HG02798 (cell line): ENCODE results near the gene SEMA4A.
A peak's percentile ranks its signal among the peaks of the same experiment; 100 is the strongest.
"Not testable (repeated sequence)": the region's sequence is repeated elsewhere in the genome, so short reads cannot be mapped to it uniquely, and the experiment has no call there.

Source experiments
- ATAC-seq: cut with Tn5 transposase; IDR thresholded peaks from one replicate; pipeline ENCODE4 v1.9.1; 2021; ENCODE audit warnings: mild to moderate bottlenecking; ENCODE audit not compliant: unreplicated experiment, poor library complexity

Gene SEMA4A

DNA sequence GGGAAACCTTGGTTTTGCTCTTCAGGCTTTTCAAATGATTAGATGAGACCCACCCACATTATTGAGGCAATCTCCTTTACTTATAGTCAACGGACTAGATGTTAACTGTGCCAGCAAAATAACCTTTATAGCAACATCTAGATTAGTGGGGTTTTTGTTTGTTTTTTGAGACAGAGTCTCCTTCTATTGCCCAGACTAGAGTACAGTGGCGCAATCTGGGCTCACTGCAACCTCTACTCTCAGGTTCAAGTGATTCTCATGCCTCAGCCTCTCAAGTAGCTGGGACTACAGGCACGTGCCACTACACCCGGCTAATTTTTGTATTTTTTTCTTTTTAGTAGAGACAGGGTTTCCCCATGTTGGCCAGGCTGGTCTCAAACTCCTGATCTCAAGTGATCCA lies 36.9 kb downstream of the SEMA4A start:
- not testable (repeated sequence) for ATAC-seq

DNA sequence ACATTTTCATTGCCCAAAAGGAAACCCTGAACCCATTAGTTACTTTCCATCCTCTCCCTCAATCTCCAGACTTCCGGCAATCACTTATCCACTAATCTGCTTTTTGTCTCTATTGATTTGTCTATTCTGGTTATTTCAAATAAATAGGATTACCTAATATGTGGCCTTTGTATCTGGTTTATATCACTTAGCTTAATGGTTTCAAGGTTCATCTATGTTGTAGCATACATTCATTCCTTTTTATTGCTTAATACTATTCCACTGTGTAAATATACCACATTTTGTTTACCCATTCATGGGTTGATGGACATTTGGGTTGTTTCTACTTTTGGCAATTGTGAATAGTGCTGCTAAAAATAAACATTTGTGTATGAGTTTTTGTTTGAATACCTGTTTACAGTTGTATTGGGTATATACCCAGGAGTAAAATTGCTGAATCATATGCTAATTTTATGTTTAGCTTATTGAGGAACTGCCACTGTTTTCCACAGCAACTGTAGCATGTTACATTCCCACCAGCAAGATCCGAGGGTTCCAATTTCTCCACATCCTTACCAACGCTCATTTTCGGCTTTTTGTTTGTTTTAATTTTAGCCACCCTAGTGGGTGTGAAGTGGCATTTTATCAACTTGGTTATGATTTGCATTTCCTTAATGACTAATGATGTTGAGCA lies 38.0 kb downstream of the SEMA4A start:
- ATAC-seq = no peak

DNA sequence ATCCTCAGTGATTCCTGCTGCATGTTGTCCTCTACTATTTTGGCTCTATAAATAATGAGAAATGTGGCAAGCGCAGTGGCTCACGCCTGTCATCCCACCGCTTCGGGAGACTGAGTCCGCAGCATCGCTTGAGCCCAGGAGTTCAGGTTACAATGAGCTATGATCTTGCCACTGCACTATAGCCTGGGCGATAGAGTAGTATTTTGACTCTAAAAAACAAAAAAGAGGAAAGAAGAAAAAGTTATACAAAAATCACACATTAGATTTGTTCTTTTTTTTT lies 39.8 kb downstream of the SEMA4A start:
- ATAC-seq = no peak

DNA sequence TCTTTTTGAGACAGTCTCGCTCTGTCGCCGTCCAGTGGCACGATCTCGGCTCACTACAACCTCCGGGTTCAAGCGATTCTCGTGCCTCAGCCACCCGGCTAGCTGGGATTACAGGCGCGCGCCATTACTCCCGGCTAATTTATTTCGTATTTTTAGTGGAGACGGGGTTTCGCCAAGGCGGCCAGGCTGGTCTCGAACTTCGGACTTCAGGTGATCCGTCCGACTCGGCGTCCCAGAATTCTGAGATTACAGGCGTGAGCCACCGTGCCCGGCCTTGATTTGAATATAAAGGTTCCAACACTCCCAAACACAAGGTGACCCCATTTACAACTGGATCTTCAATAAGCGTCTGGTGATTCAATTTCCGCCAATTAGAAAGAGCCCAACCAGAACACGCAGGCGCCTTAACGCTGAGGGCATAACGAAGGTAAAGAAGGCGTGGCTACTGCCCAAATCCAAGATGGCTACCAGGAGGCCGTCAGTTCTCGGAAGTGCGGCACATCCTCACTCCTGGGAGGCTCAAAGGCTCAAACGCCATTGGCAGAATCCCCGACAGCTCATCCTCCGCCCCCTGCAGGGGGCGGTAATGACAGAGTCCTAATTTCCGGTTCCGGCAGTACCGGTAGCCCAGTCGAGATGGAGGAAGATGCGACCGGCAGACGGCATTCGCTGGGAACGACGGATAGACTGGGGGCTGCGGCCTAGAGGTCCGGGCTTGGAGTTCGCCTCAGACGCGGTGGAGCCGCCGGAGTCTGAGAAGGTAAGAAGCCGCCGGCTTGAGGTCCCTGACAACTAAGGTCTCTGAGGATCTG lies 40.3 kb downstream of the SEMA4A start, which contains the start of gene SLC25A44:
SLC25A44 (plus strand) TSS at position 617 of the 812 bp plus-strand sequence. CDS start 5,744 bp downstream, outside the sequence.
- peak; percentile 98 for ATAC-seq

DNA sequence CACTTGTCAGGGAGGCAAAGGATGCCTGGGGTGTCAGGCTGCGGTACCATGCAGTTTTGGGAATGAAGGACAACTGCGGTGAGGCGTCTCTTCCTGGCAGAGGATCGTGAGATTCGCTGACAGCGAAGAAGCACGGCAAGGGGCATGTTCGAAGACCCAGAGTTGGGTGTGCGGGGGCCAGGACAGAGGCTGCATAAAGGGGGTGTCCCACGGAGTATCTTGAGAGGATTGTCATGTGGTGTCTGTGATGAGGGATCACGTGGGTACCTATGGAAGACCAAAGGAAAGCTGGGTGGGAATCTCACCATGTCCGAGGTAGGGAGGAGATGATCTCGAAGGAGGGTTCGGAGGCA lies 40.9 kb downstream of the SEMA4A start:
- ATAC-seq = no peak

DNA sequence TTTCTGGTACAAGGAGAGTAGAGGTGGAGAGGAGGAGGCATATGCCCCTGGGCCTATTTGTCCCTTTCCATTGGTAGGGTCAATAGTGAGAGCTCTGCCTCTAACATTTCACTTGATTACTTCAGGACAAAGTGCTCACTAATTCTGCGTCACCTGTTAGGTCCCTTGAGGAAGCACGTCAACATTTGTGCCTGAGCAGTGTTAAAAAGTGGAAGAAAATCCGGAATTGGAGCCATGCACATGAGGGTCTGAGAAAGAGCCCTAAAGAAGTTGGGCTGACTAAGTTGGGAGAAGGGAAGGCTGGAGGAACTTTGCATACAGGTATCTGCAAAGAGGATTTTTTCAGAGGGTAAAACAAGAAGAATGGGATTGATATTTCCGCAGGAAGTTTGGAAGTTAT lies 42.5 kb downstream of the SEMA4A start:
- no peak for ATAC-seq

DNA sequence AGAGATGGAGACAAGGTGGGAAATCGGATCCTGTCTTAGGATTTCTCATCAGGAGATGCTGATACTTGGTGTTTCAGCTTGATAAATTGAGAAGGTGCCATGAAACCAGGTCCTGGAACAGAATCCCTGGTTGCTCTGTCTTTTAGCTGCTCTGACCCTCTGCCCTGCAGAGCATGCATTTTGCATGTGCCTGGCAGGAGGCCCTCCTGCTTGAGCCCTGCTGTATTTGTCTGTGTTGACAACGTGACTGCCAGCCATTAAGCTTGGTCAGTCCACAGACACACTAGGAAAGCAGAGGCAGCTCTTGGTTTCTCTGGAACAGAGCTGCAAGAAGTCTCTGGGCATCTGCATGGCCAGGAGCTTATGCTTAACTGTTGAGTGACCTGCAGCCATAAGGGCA lies 43.1 kb downstream of the SEMA4A start:
- no peak for ATAC-seq

DNA sequence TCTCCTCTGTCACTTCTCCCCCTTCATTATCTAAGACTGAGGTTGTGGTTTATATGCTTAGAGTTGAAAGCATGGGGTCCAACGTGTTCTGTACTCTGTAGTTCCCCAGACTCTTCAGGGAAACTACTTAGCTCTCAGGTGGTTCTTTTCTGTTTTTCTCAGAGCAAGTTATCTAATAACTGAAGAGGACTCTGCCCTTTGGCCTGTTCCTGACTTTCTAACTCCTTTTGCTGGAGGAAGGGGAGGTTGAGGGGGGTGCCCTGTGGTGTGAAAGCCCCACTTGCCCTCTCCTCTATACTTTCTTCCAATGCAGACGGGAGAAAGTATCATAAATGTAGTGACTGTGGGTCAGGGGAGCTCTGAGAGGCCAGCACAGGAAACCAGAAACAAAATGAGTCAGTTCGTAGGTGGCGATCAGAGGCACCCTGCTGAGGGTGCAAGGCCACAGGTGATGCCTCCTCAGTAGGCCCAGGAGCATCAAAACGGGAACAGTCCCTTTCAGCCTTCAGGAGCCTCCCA lies 45.5 kb downstream of the SEMA4A start:
- ATAC-seq = peak; percentile 40

DNA sequence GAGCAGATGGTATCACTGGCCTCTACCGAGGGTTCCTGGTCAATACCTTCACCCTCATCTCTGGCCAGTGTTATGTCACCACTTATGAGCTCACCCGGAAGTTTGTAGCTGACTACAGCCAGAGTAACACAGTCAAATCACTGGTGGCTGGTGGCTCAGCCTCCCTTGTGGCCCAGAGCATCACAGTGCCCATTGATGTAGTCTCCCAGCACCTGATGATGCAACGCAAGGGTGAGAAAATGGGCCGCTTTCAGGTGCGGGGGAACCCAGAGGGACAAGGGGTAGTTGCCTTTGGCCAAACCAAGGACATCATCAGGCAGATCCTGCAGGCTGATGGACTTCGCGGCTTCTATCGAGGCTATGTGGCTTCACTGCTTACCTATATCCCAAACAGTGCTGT lies 46.7 kb downstream of the SEMA4A start:
- no peak for ATAC-seq

DNA sequence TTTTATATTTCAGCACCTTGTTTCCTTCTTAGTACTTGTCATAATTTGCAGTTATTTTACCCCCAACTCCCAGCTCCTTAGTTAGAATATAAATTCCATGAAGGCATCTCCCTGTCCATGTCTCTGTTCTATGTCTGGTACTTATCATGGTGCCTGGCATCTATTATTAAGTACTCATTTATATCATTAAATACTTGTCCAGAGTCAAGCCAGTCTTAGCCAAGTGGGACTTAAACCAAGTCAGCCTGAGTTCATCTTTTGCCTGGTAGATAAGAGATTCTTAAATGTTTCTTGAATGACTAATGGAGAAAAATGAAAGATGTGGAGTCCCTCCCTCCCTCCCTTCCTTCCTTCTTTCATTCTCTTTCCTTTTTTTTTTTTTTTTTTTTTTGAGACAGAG lies 49.9 kb downstream of the SEMA4A start:
- no peak for ATAC-seq

DNA sequence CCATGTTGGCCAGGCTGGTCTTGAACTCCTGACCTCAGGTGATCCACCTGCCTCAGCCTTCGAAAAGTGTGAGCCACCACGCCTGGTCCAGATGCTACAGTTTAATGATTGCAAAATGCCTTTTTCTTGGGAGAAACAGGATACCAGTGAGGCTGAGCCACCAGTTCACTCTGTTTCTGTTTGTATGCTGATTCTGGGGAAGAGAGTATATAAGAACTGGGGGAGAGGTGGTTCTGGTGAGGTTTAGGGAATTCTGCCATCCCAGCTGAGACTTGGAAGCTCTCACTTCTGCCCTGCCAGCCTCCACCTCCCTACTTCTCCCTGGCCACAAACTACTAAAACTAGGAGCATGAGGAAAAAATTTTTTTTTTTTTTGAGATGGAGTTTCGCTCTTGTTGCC lies 51.3 kb downstream of the SEMA4A start:
- no peak for ATAC-seq

DNA sequence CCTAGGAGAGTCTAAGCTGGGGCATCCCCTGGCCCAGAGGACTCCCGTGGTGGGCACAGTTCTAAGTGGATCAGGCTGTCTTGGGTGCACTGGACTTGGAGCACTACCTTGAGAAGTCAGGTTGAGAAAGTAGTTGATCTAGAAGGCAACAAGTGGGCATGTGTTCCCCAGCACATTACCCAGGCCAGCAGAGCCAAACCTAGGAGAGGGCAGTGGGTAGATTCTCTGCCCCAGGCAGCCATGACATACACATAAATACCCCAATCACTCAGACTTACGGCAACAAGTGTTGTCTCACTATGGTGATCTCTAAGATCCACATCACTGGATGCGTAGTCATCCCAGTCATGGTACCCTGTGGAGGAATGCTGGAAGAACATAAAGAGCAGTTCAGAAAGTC lies 57.9 kb downstream of the SEMA4A start:
- no peak for ATAC-seq

DNA sequence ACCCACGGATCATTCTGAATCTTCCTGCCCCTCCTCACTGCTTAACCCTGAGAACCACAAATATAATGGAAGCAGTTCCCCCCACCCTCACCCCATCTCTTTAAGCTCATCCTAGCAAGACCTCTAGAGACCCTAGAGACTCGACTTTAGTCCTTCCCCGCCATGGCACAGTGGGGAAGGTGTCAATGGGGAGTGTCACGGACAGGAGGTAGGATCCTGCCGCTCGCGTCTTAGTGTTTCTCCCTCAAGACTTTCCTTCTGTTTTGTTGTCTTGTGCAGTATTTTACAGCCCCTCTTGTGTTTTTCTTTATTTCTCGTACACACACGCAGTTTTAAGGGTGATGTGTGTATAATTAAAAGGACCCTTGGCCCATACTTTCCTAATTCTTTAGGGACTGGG lies 58.7 kb downstream of the SEMA4A start:
- ATAC-seq = no peak

DNA sequence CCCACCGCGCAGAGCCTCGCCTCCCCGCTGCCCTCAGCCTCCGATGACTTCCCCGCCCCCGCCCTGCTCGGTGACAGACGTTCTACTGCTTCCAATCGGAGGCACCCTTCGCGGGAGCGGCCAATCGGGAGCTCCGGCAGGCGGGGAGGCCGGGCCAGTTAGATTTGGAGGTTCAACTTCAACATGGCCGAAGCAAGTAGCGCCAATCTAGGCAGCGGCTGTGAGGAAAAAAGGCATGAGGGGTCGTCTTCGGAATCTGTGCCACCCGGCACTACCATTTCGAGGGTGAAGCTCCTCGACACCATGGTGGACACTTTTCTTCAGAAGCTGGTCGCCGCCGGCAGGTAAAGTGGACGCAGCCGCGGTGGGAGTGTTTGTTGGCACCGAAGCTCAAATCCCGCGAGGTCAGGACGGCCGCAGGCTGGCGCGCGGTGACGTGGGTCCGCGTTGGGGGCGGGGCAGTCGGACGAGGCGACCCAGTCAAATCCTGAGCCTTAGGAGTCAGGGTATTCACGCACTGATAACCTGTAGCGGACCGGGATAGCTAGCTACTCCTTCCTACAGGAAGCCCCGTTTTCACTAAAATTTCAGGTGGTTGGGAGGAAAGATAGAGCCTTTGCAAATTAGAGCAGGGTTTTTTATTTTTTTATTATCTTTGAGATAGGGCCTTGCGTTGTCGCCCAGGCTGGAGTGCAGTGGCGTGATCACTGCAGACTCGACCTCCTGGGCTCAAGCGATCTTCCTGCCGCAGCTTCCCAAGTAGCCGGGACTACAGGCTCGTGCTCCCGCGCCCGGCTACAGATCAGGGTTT lies 59.7 kb downstream of the SEMA4A start, which contains the start of gene PMF1:
PMF1 (plus strand) TSS at position 175 of the 811 bp plus-strand sequence; CDS start at position 184, 9 bp downstream.
- peak; percentile 92 for ATAC-seq

DNA sequence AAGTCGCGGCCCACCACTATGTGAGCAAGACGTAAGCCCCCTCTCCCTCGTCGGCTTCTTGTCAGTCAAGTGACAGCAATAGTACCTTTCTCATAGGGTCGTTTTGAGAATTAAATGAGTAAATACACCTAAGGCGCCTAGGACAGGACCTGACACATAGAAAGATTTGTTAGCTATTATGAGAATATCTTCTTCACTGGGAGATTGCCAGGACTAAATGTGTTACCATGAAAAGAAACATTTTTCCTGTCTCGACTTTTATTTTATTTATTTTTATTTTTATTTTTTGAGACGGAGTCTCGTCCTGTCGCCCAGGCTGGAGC lies 60.2 kb downstream of the SEMA4A start:
- no peak for ATAC-seq

DNA sequence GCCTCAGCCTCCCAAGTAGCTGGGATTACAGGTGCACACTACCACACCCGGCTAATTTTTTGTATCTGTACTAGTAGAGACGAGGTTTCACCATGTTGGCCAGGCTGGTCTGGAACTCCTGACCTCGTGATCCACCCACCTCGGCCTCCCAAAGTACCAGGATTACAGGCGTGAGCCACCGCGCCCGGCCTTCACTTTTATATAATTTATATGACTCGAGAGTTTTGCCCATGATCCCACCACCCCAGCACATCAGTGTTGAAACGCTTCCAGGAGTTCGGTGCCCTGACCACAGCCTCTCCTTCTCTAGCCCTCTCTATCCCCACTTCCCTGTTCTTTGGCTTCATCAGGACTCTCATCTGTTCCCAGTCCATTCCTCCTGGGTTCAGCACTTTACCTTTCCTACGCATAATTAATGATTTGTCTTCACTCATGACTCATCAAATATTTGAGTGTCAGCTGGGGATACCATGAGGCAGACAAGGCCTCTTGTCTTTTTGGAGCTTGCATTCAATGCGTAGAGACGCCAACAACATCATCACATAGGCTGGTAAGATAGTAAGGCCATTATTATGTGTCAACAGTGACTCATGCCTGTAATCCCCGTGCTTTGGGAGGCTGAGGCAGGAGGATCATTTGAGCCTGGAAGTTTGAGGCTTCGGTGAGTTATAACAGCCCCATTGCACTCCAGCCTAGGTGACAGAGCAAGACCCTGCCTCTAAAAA lies 60.8 kb downstream of the SEMA4A start:
- no peak for ATAC-seq

DNA sequence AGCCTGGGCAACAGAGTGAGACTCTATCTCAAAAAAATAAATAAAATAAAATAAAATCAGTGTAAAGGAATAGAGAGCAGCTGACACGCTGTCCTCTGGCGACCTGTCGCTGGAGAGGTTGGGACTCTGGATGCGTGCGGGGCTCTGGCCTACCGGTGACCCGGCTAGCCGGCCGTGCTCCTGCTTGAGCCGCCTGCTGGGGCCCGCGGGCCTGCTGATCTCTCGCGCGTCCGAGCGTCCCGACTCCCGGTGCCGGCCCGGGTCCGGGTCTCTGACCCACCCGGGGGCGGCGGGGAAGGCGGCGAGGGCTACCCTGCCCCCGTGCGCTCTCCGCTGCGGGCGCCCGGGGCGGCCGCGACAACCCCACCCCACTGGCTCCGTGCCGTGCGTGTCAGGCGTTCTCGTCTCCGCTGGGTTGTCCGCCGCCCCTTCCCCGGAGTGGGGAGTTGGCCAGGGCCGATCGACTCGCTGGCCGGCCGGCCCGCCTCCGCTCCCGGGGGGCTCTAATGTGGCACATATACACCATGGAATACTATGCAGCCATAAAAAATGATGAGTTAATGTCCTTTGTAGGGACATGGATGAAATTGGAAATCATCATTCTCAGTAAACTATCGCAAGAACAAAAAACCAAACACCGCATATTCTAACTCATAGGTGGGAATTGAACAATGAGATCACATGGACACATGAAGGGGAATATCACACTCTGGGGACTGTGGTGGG lies 63.1 kb downstream of the SEMA4A start:
- ATAC-seq = not testable (repeated sequence)

DNA sequence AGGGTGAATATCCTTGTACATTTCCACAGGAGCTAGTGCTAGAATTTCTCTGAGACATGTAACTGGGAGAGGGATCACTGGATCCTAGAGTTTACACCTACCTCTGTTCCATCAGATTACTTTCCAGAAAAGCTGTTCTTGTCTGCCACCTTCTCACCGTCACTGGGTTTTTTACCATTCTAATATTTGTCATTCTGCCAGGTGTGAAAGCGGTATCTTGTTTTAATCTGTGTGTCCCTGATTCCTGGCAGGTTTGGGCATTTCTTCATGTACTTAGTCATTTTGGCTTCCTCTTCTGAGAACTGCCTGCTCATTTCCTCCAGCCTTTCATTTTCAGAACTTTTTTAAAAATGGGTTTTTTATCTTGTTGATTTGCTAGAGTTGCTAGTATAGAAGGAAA lies 64.5 kb downstream of the SEMA4A start:
- no peak for ATAC-seq

DNA sequence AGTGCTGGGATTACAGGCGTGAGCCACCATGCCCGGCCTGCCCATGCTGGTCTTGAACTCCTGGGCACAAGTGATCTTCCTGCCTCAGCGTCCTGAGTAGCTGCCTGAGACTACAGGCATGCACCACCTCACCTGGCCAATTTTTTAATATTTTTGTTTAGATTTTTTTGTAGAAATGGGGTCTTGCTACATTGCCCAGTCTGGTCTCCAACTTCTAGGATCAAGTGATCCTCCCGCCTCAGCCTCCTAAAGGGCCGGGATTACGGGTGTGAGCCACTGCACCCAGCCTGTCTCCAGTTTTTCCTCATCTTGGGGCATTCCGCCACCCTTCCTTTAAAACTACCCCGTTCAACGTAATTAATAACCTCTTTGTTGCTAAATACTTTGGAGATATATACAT lies 66.8 kb downstream of the SEMA4A start:
- ATAC-seq = no peak
